Calu3 (cell line): ENCODE results near the gene MBD5. TPM values are rescaled to one million over a fixed set of nuclear protein-coding genes. Genes with fewer than 3 reads are reported as not detected.
"Not testable (repeated sequence)": the region's sequence is repeated elsewhere in the genome, so short reads cannot be mapped to it uniquely, and the experiment has no call there.

ENCODE experiments used
- BruUV-seq: library from RNA; stranded (reverse); fragments of 400-500 nt; replicated peaks from 2 replicates; lab custom pipeline; 2021; lab: Mats Ljungman, UMichigan
- CTCF ChIA-PET: fragments of 300-600 bp; sonication (Branson Sonifier 250); formaldehyde crosslinking; loops from one replicate; lab custom pipeline; 2022; ENCODE audit warnings: antibody characterized with exemption; lab: Charles Lee
- DNase-seq: peaks from one replicate; pipeline ENCODE4 v3.0.0; 2022
- H3K27ac Mint-ChIP-seq: one replicate; pipeline ENCODE4 v1.8.0; 2022; ENCODE audit warnings: mixed read lengths; ENCODE audit not compliant: unreplicated experiment
- H3K27me3 Mint-ChIP-seq: one replicate; pipeline ENCODE4 v1.8.0; 2022; ENCODE audit warnings: mixed read lengths; ENCODE audit not compliant: unreplicated experiment
- H3K36me3 Mint-ChIP-seq: one replicate; pipeline ENCODE4 v1.8.0; 2022; ENCODE audit warnings: mild to moderate bottlenecking, moderate library complexity, mixed read lengths; ENCODE audit not compliant: insufficient read depth, unreplicated experiment
- H3K4me1 Mint-ChIP-seq: one replicate; pipeline ENCODE4 v1.8.0; 2022; ENCODE audit warnings: mild to moderate bottlenecking, low read depth, mixed read lengths; ENCODE audit not compliant: unreplicated experiment
- H3K4me3 Mint-ChIP-seq: one replicate; pipeline ENCODE4 v1.8.0; 2022; ENCODE audit warnings: mild to moderate bottlenecking, low read depth, moderate library complexity, mixed read lengths; ENCODE audit not compliant: unreplicated experiment
- H3K9me3 Mint-ChIP-seq: one replicate; pipeline ENCODE4 v1.8.0; 2022; ENCODE audit warnings: low read depth, mixed read lengths; ENCODE audit not compliant: unreplicated experiment
- CTCF ChIP-seq: fragments of 200-600 bp; IDR thresholded peaks from one replicate; pipeline ENCODE4 v1.8.0; 2022; ENCODE audit warnings: antibody characterized with exemption; ENCODE audit not compliant: unreplicated experiment
- intact Hi-C: fragments of 100-400 bp; cut with micrococcal nuclease; formaldehyde crosslinking; loops from one replicate; pipeline ENCODE4 v1.10.0; 2022; ENCODE audit not compliant: unreplicated experiment
- total RNA-seq: library from RNA; stranded (reverse); gene quantifications from 2 replicates; pipeline ENCODE4 v1.2.3, GENCODE V29; 2022

MBD5 gene
- total RNA-seq, 1 experiment from 2014 or later: 36.4 TPM

- DNase-seq: no peak
- Mint-ChIP-seq H3K9me3 (peaks cover 10% of the 10 kb centered on the region), H3K36me3 (no peaks in the 10 kb centered on the region), H3K4me3 (no peak overlapping the region), H3K27me3 (no peaks in the 10 kb centered on the region), H3K27ac (no peak overlapping the region), H3K4me1 (no peaks in the 10 kb centered on the region)
- CTCF ChIA-PET: interaction anchor here (1.1 to 2.1 kb wide), 2 partner anchors 21 to 510 kb away, joined by 3 to 5 read pairs; partner anchors contain the start of genes MBD5 and ORC4
- TF ChIP-seq CTCF: no peak
- no TSS peak for BruUV-seq
- intact Hi-C loops: no loop called here
Measured at GRCh38 chr2:147999126-147999525, 21.8 kb upstream of the MBD5 start.

- no peak for DNase-seq
- no peak for TF ChIP-seq CTCF
- no TSS peak for BruUV-seq
- intact Hi-C loops: no loop called here
- Mint-ChIP-seq H3K27me3 (no peaks in the 10 kb centered on the region), H3K4me1 (no peaks in the 10 kb centered on the region), H3K36me3 (no peaks in the 10 kb centered on the region), H3K27ac (no peak overlapping the region), H3K4me3 (no peak overlapping the region), H3K9me3 (peaks cover 10% of the 10 kb centered on the region)
- CTCF ChIA-PET: interaction anchor here (0.5 kb wide), 1 partner anchor 21 kb away, joined by 4 read pairs; the partner anchor contains the start of genes MBD5 and ORC4
Measured at GRCh38 chr2:148000095-148000494, 20.8 kb upstream of the MBD5 start.

GRCh38 chr2:148002420-148002819 lies 18.5 kb upstream of the MBD5 start:
- CTCF ChIA-PET, intact Hi-C loops, H3K27ac Mint-ChIP-seq, H3K4me1 Mint-ChIP-seq, H3K9me3 Mint-ChIP-seq, DNase-seq, H3K4me3 Mint-ChIP-seq, H3K36me3 Mint-ChIP-seq, BruUV-seq, H3K27me3 Mint-ChIP-seq: not testable (repeated sequence)

GRCh38 chr2:148006249-148007007 lies 14.5 kb upstream of the MBD5 start:
- intact Hi-C loops: no loop called here
- peaks cover 5% of the 10 kb centered on the region for H3K36me3 Mint-ChIP-seq
- no peak for TF ChIP-seq CTCF
- H3K27ac Mint-ChIP-seq: peak overlapping the region; percentile 74
- peaks cover 34% of the 10 kb centered on the region for H3K4me1 Mint-ChIP-seq
- peaks cover 11% of the 10 kb centered on the region for H3K9me3 Mint-ChIP-seq
- H3K4me3 Mint-ChIP-seq: no peak overlapping the region
- no peak for DNase-seq
- no TSS peak for BruUV-seq
- no peaks in the 10 kb centered on the region for H3K27me3 Mint-ChIP-seq
- CTCF ChIA-PET: no interaction called here
